Heart right ventricle (tissue), 16 donors: Measurements from ENCODE around the gene KDM8. TPM values are rescaled to one million over a fixed set of nuclear protein-coding genes. Genes with fewer than 3 reads are reported as not detected.

ENCODE experiments used
- ATAC-seq, 8 donors: fragments of 200-7000 bp; cut with Tn5 transposase; one replicate each; pipeline ENCODE4 v1.9.1; 2020; ENCODE audit warnings: mild to moderate bottlenecking in 8 of 8, moderate library complexity in 8 of 8, moderate number of reproducible peaks in 1 of 8
- DNase-seq, 2 donors: peaks; one replicate each; pipeline ENCODE4 v3.0.0-alpha.2; 2020
- H3K27ac ChIP-seq, 10 donors: fragments of 200-600 bp; sonication (generic) in 2 of 10; one replicate each; pipeline versions ENCODE4 v1.5.0 to v1.8.0; 2020 to 2022; ENCODE audit warnings: mild to moderate bottlenecking in 3 of 10
- H3K27me3 ChIP-seq, 7 donors: fragments of 200-600 bp; one replicate each; pipeline ENCODE4 v1.8.0; 2021 to 2022; ENCODE audit warnings: mild to moderate bottlenecking in 2 of 7
- H3K36me3 ChIP-seq, 9 donors: fragments of 200-600 bp; sonication (generic) in 1 of 9; one replicate each; pipeline versions ENCODE4 v1.5.0 to v1.8.0; 2020 to 2022; ENCODE audit warnings: mild to moderate bottlenecking in 2 of 9
- H3K4me1 ChIP-seq, 9 donors: fragments of 200-600 bp; sonication (generic) in 1 of 9; one replicate each; pipeline versions ENCODE4 v1.5.0 to v1.8.0; 2020 to 2022; ENCODE audit warnings: mild to moderate bottlenecking in 4 of 9
- H3K4me3 ChIP-seq, 10 donors: fragments of 200-600 bp; sonication (generic) in 2 of 10; one replicate each; pipeline versions ENCODE4 v1.5.0 to v1.8.0; 2020 to 2022; ENCODE audit warnings: mild to moderate bottlenecking in 7 of 10, moderate library complexity in 2 of 10
- H3K9me3 ChIP-seq, 11 donors: fragments of 200-600 bp in 10 of 11; sonication (generic) in 2 of 11; one replicate each; pipeline versions ENCODE4 v1.5.0 to v1.8.0; 2013 to 2022; ENCODE audit warnings: mild to moderate bottlenecking in 2 of 11, control low read depth in 1 of 11, moderate library complexity in 1 of 11
- CTCF ChIP-seq, 9 donors: fragments of 200-600 bp; sonication (generic) in 2 of 9; IDR thresholded peaks; one replicate each; pipeline versions ENCODE4 v1.5.0 to v1.8.0; 2021 to 2022; ENCODE audit warnings: antibody characterized with exemption in 9 of 9, mild to moderate bottlenecking in 5 of 9, moderate library complexity in 1 of 9
- WGBS, 2 donors: extraction: QIAGEN DNeasy Blood & Tissue Kit; methylation state at CpG; one replicate each; pipeline ENCODE4 v1.1.7; 2013; ENCODE audit warnings: inconsistent platforms in 1 of 2; 5-methylcytosine and 5-hydroxymethylcytosine counted together
- intact Hi-C, 10 donors: fragments of 100-400 bp; cut with DNase I; formaldehyde crosslinking; loops; one replicate each; pipeline versions ENCODE4 v1.11.1 to v1.14.2; 2022
- polyA plus RNA-seq, 2 donors: library from polyadenylated mRNA; stranded (reverse); fragments of 200-250 nt; gene quantifications; one replicate each; pipeline ENCODE4 v1.2.3, GENCODE V29; 2013
- total RNA-seq, 10 donors: library from RNA; stranded (reverse); fragmentation: NEBNext Ultra II Directional in 3 of 10; extraction: Animal tissue kit (Norgen Biotek cat#: 25700) in 3 of 10; gene quantifications; one replicate each; pipeline versions ENCODE4 v1.2.1 to v1.2.4, GENCODE V29; 2021 to 2023
- donor health status: Arrhythmogenic right ventricular cardiomyopathy.
- donor health status: ischemic (EF 13 %, LVEDD 7.1; RV severe dilation, severe dysfunction).
- donor health status: healthy with polysubstance abuse.
- donor health status: DM: no; HTN: yes; CAD: no.
- donor health status: DM: no; HTN: no; CAD: no.
- donor health status: ischemic (EF 25% LVEDD 6.9; RV normal size, moderate dysfunction).
- donor health status: ischemic (EF 25% LVEDD 5.7; RV mildly dilated, moderate dysfunction).
- donor health status: healthy.
- donor health status: DM: yes; HTN: yes; CAD: no.
- donor health status: Ischemic cardiomyopathy.
- donor health status: ischemic (EF 35%, LVEDD 5.7; RV mildly dilated, moderate dysfunction).
- donor health status: nonischemic (EF 11% LVEDD 7.7; RV severe dilation, severe dysfunction).
- donor health status: DM: yes; HTN: yes; CAD: no.
- donor health status: PGD.
- donor health status: ischemic (EF 29% LVEDD 5.4; RV normal size, mild dysfunction).
- donor health status: nonischemic (EF 23%, LVEDD 6.1; RV moderate dilation, normal function).

Gene KDM8
- total and polyA plus RNA-seq, 12 donors, result 1.5 to 5.8 (median 3.3) TPM

DNA sequence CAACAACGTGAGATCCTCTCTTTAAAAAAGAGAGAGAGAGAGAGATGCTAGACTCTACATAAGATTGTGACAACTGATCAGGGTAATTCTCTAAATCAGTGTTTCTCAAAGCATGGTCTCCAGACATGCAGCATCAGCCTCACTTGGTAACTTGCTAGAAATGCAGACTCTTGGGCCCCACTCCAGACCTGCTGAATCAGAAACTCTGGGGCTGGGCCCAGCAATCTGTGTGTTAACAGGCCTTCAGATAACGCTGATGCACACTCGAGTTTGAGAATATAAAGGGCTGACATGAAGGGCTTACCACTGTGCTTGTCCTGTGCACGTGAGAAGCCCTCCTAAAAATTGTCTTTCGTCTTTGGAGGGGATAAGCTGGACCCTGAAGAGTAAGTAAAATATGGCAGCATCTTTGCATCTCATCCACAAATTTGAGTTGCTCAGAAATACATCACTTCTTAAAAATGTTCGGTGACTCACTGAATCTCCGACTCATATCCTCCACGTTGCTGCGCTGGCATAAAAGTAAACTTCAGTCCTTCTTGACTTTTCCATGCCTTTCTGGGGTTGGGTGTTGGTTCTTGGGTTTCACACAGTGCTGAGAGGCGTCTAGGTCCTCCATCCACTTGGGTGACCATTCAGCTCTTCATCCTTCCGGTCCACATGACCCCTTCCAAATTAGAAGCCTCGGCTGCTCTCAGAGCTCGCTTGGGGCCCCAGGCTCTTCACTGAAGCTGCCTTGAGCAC lies 26.1 kb upstream of the KDM8 start:
- WGBS, 2 donors, result 79% methylated on average over 13 of the region's 13 CpGs

DNA sequence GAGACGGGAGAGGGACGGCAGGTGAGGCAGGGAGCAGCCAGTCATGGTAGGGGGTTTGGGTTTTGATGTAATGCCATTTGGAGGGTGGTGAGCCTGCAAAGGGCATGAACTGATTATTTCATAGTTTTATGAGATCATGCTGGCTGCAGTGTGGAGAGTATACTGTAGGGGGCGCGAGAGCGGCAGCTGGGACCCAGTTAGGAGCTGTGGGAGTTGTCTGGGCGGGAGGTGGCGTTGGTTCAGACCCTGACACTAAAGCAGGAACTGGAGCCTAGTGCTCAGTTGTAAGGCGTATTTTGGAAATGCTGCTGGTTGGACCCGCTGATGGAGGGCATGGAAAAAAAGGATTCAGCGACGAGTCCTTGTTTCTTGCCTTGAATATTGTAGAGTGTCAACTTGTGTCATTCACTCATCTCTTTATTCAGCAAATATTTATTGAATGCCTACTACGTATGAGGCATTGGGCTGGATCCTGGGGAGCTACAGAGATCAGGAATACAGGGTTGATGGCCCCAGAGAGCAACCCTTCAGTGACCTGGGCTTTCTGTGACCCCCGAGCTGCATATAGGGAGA lies 23.7 kb upstream of the KDM8 start:
- Histone ChIP-seq H3K4me1 (peaks cover 0 to 12% (median 0%) of the 10 kb centered on the region in 9 donors), H3K9me3 (peaks cover 0 to 6% (median 0%) of the 10 kb centered on the region in 11 donors), H3K27me3 (peaks cover 0 to 9% (median 0%) of the 10 kb centered on the region in 7 donors), H3K27ac (no peak overlapping the region), H3K4me3 (no peak overlapping the region), H3K36me3 (no peaks in the 10 kb centered on the region)
- ATAC-seq (peak; percentile 93 to 97 (median 95)), DNase-seq (peak; percentile 84 to 86)
- TF ChIP-seq CTCF (IDR thresholded peaks at IDR 0.05), result peak; percentile 84 to 97 (median 93)
- intact Hi-C loops, result loop anchor here (1.0 to 10.0 kb wide), 11 partner anchors 57 to 278 kb away; no protein-coding TSS in a partner anchor
- WGBS, 2 donors, result 17 to 19% methylated on average over 13 of the region's 13 CpGs

More for the DNA sequence above, 26.1 kb upstream of the KDM8 start:
- TF ChIP-seq CTCF (IDR thresholded peaks at IDR 0.05), result no peak
- Histone ChIP-seq H3K27me3 (peaks cover 0 to 14% (median 0%) of the 10 kb centered on the region in 7 donors), H3K4me3 (no peak overlapping the region), H3K4me1 (peaks cover 0 to 12% (median 0%) of the 10 kb centered on the region in 9 donors), H3K27ac (peak overlapping the region in 1 of 10 donors; percentile 26), H3K9me3 (peaks cover 0 to 6% (median 0%) of the 10 kb centered on the region in 11 donors), H3K36me3 (no peaks in the 10 kb centered on the region)
- DNase-seq, result no peak
- no peak for ATAC-seq
- intact Hi-C loops, result loop anchor here in 2 of 10 donors (5.0 kb wide), 2 partner anchors 195 to 280 kb away; no protein-coding TSS in a partner anchor

DNA sequence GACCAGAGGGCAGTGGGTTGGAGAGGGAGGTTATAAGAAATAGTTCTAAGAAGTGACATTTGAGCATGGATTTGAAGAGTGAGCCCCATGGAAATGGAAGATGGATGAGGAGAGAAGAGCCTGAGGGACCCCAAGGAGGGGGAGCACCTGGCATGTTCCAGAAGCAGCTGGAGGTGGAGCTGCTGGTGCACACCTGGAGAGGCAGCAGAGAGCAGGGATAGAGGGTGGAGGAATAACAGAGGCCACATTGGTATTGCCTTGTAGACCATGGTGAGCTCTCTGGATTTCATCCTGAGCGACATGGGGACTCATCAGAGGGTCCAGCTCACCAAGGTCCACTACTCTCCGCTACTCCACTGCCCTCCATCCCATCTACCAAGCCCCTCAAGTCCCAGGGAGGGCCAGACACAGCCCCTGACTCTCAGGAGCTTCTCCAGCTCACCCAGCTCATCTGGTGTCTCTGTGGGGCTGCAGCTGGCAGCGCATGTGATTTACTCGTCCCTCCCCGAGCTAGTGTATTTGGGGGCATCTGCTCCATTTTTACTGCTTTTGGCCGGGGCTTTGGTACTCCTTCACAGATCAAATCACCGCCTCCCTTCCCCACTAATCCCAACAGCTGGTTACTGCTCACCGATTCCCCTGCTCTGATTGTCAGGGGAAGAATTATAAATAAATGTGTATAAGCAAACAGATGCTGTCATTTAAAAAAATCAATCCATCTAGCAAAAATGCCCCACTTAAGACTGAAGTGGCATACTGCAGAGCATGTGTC lies 22.1 kb upstream of the KDM8 start:
- intact Hi-C loops, result loop anchor here in 3 of 10 donors (2.0 to 10.0 kb wide), 4 partner anchors 184 to 274 kb away; no protein-coding TSS in a partner anchor
- DNase-seq, result no peak
- Histone ChIP-seq H3K4me1 (peaks cover 0 to 12% (median 0%) of the 10 kb centered on the region in 9 donors), H3K27ac (no peak overlapping the region), H3K27me3 (peaks cover 0 to 6% (median 0%) of the 10 kb centered on the region in 7 donors), H3K36me3 (no peaks in the 10 kb centered on the region), H3K9me3 (peaks cover 0 to 6% (median 0%) of the 10 kb centered on the region in 11 donors), H3K4me3 (no peak overlapping the region)
- no peak for TF ChIP-seq CTCF (IDR thresholded peaks at IDR 0.05)
- WGBS, 2 donors, result 82 to 88% methylated on average over 8 of the region's 8 CpGs
- no peak for ATAC-seq

- DNase-seq (no peak), ATAC-seq (no peak)
- Histone ChIP-seq H3K4me3 (no peak overlapping the region), H3K9me3 (peaks cover 0 to 6% (median 0%) of the 10 kb centered on the region in 11 donors), H3K4me1 (peaks cover 0 to 12% (median 0%) of the 10 kb centered on the region in 9 donors), H3K27ac (no peak overlapping the region), H3K36me3 (no peaks in the 10 kb centered on the region), H3K27me3 (peaks cover 0 to 9% (median 0%) of the 10 kb centered on the region in 7 donors)
- 80 to 86% methylated on average over 7 of the region's 7 CpGs for WGBS, 2 donors
- no peak for TF ChIP-seq CTCF (IDR thresholded peaks at IDR 0.05)
- intact Hi-C loops, result loop anchor here in 2 of 10 donors (5.0 to 10.0 kb wide), 3 partner anchors 182 to 272 kb away; no protein-coding TSS in a partner anchor
Measured at GRCh38 chr16:27182906-27183405, 20.4 kb upstream of the KDM8 start.
